ENCODE data around the gene SLC43A3.

DNA sequence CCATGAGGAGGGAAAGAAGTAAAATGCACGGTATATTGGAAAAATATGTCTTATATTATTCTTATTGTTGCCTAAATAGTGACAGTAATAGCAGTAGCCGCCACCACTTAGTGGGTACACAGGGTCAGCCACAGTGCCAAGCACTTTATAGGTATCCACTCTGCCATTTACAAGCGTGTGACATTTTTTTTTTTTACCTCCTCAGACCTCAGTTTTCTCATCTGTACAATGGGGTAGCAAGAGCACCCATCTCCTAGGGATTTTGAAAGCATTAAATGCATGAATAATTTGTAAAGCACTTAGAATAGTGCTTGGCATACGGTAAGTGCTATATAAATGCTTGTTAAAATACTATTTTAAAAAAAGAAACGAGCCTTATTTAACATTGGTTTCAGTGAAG lies 42.3 kb upstream of the SLC43A3 start:
- TF ChIP-seq, protein P1, sequence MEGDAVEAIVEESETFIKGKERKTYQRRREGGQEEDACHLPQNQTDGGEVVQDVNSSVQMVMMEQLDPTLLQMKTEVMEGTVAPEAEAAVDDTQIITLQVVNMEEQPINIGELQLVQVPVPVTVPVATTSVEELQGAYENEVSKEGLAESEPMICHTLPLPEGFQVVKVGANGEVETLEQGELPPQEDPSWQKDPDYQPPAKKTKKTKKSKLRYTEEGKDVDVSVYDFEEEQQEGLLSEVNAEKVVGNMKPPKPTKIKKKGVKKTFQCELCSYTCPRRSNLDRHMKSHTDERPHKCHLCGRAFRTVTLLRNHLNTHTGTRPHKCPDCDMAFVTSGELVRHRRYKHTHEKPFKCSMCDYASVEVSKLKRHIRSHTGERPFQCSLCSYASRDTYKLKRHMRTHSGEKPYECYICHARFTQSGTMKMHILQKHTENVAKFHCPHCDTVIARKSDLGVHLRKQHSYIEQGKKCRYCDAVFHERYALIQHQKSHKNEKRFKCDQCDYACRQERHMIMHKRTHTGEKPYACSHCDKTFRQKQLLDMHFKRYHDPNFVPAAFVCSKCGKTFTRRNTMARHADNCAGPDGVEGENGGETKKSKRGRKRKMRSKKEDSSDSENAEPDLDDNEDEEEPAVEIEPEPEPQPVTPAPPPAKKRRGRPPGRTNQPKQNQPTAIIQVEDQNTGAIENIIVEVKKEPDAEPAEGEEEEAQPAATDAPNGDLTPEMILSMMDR (IDR thresholded peaks at IDR 0.05 in 8 of 11, conservative IDR thresholded peaks at IDR 0.05 in 3 of 11), result no peak
- TF ChIP-seq POLR2AphosphoS5 (IDR thresholded peaks at IDR 0.05), result no peak
